HG03025 (cell line): ENCODE data around the gene UEVLD.

ENCODE experiments used
- ATAC-seq: cut with Tn5 transposase; IDR thresholded peaks from one replicate; pipeline ENCODE4 v1.9.1; 2021; ENCODE audit warnings: mild to moderate bottlenecking, moderate library complexity; ENCODE audit not compliant: unreplicated experiment, low FRiP score

Gene UEVLD

DNA sequence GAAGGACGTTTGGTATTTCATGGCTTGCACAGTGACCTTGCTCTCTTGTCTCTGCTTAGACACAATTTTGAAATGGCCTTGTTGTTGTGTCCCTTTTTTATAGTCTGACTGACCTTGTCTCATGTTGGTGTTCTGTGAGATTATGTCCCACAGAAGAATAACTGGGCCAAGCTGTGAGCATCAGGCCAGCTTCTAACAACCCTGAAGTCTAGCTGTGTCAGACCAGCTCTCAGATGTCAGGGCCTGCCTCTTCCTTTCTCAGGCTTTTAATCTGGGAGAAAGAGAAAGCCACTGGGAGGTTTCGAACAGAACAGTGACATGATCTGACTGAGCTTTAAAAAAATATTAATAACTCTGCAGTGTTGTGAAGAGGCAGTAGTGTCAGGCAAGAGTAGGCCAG lies 2.0 kb upstream of the UEVLD start:
- ATAC-seq: no peak

- no peak for ATAC-seq
Observed at GRCh38 chr11:18581825-18582224, 6.7 kb downstream of the UEVLD start.

GRCh38 chr11:18580113-18580766 lies 8.3 kb downstream of the UEVLD start:
- ATAC-seq: no peak

DNA sequence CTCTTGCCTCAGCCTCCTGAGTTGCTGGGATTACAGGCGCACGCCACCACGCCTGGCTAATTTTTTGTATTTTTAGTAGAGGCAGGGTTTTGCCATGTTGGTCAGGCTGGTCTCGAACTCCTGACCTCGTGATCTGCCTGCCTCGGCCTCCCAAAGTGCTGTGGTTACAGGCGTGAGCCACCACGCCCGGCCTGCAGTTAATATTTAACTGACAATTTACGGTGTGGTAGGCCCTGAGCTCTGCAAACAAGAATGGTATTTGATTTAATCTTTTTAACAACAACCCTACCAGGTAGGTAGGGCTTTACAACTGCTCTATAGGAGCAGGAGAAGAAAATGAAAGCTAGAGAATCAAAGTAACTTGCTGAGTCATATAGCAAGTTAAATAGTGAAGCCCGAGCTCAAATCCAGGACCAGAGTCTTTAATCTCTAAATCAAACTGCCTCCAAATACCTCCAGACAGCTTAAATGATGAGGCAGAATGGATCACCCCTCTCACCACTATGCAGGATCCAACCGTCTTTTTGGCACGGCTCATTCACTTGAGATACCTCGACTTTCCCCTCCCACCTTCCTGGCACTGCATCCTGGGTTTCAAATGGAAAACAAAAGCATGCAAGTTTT lies 9.4 kb downstream of the UEVLD start:
- ATAC-seq: no peak

GRCh38 chr11:18575361-18575760 lies 13.2 kb downstream of the UEVLD start:
- ATAC-seq: no peak

GRCh38 chr11:18567081-18567480 lies 21.5 kb downstream of the UEVLD start:
- no peak for ATAC-seq

DNA sequence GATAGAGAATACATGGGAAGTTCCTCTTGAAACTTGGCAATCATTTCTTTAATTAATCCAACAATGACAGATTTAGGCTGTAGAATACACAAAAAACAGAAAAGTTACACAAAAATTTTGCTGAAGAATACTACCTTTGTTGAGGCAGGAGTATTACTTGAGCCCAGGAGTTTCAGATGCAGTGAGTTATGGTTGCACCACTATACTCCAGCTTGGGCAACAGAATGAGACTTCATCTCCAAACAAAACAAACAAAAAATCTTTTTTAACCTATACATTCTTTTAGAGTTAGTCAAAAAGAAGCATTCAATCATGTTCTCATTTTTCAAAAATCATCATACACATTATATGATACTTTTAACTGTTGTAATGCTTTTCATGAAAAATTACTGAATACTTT lies 22.1 kb downstream of the UEVLD start:
- no peak for ATAC-seq

DNA sequence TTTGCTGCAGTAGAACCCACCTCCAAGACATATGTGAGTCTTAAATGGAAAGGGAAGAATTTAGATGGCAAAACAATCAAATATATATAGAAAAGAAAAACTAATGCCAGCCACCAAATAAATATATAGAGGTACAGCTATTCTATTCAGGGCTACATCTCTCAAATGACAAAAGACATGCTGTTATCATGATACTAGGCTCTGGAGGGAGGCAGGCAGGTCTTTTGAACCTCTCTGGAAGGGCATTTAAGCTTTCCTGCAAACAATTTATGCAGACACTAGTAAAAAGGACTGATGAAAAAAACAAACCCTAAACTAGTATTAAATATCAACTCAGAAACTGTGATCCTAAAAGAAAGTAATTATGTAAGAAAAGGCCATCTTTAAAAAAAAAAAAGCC lies 24.4 kb downstream of the UEVLD start:
- ATAC-seq: no peak

DNA sequence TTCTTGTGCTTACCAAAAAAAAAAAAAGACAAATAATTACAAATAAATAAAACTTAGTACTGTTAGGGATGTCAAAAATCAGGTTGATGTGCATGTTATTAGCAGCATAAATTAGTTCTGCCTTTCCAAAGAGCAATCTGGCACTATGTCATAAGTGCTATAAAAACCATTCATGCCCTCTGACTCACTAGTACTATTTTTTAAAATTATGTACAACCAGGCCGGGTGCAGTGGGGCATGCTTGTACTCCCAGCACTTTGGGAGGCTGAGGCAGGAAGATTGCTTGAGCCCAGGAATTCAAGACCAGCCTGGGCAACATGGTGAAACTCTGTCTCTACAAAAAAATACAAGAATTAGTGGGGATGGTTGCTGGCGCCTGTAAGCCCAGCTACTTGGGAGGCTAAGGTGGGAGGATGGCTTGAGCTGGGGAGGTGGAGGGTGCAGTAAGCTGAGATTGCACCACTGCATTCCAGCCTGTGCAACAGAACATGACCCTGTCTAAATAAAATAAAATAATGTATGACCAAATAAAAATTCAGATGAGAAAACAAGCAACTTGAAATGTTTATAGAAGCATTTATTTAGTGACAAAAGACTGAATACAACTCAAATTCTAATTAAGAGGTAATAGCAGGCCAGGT lies 25.3 kb downstream of the UEVLD start:
- no peak for ATAC-seq

DNA sequence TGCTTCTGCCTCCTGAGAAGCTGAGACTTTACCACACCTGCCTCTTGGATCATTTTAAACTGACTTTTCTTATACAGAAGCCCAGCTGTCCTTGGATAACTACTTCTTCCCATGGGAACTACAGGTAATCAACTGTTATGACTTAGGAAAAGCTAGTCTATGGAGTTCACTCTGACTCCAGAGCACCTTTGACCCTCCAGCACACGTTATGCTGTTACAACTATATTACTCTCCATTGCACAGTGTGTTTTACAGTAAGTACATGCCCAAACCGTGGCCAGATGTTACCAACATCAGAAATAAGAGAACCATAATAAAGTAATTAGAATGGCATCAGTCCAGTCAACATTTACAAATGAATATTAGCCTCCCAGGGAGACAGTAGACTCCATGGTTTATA lies 40.5 kb downstream of the UEVLD start:
- no peak for ATAC-seq

DNA sequence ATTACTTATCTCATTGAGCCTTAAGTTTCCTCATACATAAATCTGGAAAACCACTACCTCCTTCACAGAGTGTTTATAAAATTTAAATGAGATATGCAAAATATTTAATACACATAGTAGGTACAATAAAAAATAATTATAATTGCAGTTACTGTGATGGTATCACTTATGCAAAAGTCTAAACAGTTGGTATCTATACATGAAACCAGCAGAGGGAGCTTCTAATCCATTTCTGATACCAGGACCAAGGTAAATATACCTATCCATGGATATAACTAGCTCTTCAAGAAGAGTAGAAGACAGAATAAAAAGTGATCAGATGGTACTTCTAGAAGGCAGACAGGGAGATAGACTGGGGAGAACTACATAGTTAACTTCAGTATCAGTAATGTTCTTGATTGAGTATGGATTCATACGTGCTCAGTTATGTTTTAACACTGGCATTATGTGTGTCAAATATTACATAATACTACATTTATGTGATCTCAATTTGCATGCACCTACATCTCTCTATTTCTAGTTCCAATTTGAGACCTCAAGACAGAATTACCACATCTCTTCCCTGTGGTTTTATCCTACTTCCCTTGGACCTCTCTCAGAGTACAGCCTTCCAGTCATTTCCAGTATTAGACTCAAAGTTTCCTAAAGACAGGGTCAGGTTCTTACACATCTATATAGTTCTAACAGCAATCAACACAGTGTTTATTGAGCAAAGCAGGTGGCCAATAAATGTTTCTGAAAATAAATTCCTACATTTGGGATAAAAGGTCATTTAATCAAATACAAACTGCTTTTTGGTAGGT lies 48.1 kb downstream of the UEVLD start:
- no peak for ATAC-seq

- no peak for ATAC-seq
Observed at GRCh38 chr11:18536209-18536608, 52.3 kb downstream of the UEVLD start.

DNA sequence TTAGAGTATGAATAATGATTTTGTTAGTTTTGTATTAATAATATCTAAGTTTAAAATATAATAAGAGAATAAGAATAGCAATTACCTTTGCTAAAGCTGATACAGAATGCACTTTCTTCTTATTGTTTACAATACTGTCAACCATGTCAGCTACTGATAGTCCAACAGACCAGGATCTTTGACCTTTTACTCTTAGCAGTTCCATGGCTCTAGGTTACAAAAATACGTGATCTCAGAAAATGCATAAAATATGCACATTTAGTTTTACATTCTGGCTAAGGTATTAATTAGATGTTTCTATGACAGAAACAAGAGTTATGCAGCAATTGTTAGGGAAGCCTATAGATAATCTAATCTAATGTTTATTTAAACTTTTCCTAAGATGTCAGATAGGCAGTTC lies 54.3 kb downstream of the UEVLD start:
- ATAC-seq: no peak

DNA sequence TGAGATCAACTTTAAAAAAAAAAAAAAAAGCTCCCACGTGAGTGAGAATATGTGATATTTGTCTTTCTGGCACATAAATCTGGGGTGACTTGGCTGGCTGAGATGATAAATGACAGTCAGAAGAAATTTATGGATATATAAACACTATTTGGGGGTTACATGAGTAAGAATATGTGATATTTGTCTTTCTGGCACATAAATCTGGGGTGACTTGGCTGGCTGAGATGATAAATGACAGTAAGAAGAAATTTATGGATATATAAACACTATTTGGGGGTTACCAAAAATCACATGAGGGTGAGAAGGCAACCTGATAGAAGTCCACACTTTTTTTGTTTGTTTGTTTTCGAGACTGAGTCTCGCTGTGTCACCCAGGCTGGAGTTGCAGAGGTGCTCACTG lies 55.2 kb downstream of the UEVLD start:
- no peak for ATAC-seq

DNA sequence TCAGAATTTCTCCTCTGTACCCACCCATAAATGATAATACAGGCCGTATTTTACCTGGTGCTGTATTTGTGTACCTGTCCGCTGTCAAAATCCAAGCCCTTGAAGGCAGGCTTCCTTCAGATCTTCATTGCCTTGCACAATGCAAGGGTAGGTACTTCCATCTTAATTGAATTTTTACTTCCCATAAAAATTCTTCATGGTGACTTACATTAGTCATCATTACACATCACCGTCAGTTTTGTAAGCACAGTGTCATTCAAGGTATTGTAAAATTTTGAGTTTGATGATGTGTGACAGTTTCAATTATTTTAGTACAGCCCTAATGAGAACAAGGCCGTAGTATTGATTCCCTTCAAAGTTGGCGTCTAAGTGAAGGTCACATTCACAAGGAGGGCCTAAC lies 61.0 kb downstream of the UEVLD start:
- ATAC-seq: no peak

- ATAC-seq: peak; percentile 97
Observed at GRCh38 chr11:18526521-18527296, 61.8 kb downstream of the UEVLD start, which contains the start of gene TSG101. Gene TSG101, minus strand, starts transcription at chr11:18526942. Its CDS starts 126 bp downstream, at chr11:18526816.

DNA sequence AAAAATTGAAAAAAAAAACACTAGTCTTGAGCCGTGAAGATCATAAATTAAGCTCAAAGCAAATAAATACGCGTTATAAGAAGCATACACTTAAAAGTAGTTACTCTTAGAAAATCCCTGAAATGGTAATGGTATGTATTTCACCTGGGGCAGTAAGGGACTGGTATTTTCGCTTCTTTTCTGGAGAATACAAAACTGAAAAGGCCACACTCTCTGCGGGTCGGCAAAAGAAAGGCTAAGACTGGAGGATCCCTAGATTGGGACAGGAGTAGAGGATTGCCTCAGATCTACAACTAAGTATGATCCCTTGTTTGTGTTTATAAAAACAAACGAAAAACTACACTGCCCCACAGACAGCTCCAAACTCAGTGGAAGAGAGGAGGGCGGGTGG lies 62.4 kb downstream of the UEVLD start:
- no peak for ATAC-seq

GRCh38 chr11:18524248-18524647 lies 64.3 kb downstream of the UEVLD start:
- ATAC-seq: no peak

DNA sequence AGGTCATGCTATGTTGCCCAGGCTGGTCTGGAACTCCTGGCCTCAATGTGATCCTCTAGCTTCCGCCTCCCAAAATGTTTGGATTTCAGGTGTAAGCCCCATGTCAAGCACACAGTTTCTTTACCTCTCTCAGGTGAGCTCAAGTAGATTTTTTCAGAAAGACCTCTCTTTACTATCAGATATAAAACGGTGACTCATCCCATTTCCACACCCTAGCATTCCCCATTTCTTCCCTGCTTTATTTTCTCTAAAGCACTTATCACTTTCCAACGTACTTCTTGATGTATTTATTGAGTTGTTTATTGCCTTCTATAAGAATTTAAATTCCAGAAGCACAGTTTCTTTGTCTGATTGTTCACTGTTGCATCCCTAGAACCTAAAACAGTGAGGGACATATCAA lies 65.5 kb downstream of the UEVLD start:
- no peak for ATAC-seq

- no peak for ATAC-seq
Observed at GRCh38 chr11:18522388-18522787, 66.1 kb downstream of the UEVLD start.
